Fibroblast of villous mesenchyme (primary cell): ENCODE results near the gene PPRC1. TPM values are rescaled to one million over a fixed set of nuclear protein-coding genes. Genes with fewer than 3 reads are reported as not detected.

Experiments
- DNase-seq: peaks from one replicate; pipeline ENCODE4 v3.0.0-alpha.2; 2010; ENCODE audit warnings: low read depth
- H3K4me3 ChIP-seq: 2 replicates; pipeline ENCODE4 v1.5.1; 2011; ENCODE audit warnings: low read depth, mild to moderate bottlenecking, low read length
- CTCF ChIP-seq: IDR thresholded peaks from 2 replicates; pipeline ENCODE4 v1.5.1; 2012; ENCODE audit warnings: low read depth, mild to moderate bottlenecking, low read length; ENCODE audit not compliant: insufficient read depth
- total RNA-seq: library from RNA; depleted of rRNA; stranded (reverse); fragments of >200 nt; gene quantifications from 2 replicates; pipeline ENCODE4 v1.2.3, GENCODE V29; 2012

PPRC1 gene
- total RNA-seq, 1 donor, result 28.5 TPM

GRCh38 chr10:102116656-102117055 is 16.2 kb upstream of the PPRC1 start:
- DNase-seq, result no peak
- H3K4me3 ChIP-seq, result peak overlapping the region; percentile 73
- no peak for TF ChIP-seq CTCF

- peak; percentile 83 for DNase-seq
- peak; percentile 31 for TF ChIP-seq CTCF
- H3K4me3 ChIP-seq, result peak overlapping the region; percentile 73
These were observed 15.3 kb upstream of the PPRC1 start for GRCh38 chr10:102117391-102118159.

- peak; percentile 50 for DNase-seq
- peak overlapping the region; percentile 73 for H3K4me3 ChIP-seq
- TF ChIP-seq CTCF, result no peak
These were observed 14.0 kb upstream of the PPRC1 start for GRCh38 chr10:102118867-102119266.

GRCh38 chr10:102119417-102120141 is 13.3 kb upstream of the PPRC1 start:
- peak; percentile 66 for DNase-seq
- peak overlapping the region; percentile 73 for H3K4me3 ChIP-seq
- TF ChIP-seq CTCF, result no peak

GRCh38 chr10:102120142-102120990 is 12.5 kb upstream of the PPRC1 start, which contains the start of gene LDB1:
Gene LDB1, minus strand, starts transcription at chr10:102120368. Its CDS starts 258 bp downstream, at chr10:102120110.
- TF ChIP-seq CTCF, result no peak
- peak; percentile 86 for DNase-seq
- peak within 1 kb of the TSS; percentile 73 for H3K4me3 ChIP-seq

- peak; percentile 95 for DNase-seq
- H3K4me3 ChIP-seq, result peak overlapping the region; percentile 73
- TF ChIP-seq CTCF, result no peak
These were observed 11.7 kb upstream of the PPRC1 start for GRCh38 chr10:102120991-102121738.
